HUES6 (cell line): ENCODE data around the gene SPOP.
A peak's percentile ranks its signal among the peaks of the same experiment; 100 is the strongest.
"Not testable (repeated sequence)": the region's sequence is repeated elsewhere in the genome, so short reads cannot be mapped to it uniquely, and the experiment has no call there.

Experiments used
- H3K27ac ChIP-seq: 2 replicates; pipeline ENCODE4 v1.7.0; 2013; ENCODE audit warnings: low read depth, mild to moderate bottlenecking, low read length, inconsistent platforms
- H3K27me3 ChIP-seq: 2 replicates; pipeline ENCODE4 v1.6.1; 2013; ENCODE audit warnings: low read length; ENCODE audit not compliant: control insufficient read depth, insufficient read depth
- H3K36me3 ChIP-seq: 2 replicates; pipeline ENCODE4 v1.6.1; 2013; ENCODE audit warnings: low read length; ENCODE audit not compliant: control insufficient read depth, insufficient read depth
- H3K4me1 ChIP-seq: 2 replicates; pipeline ENCODE4 v1.6.1; 2013; ENCODE audit warnings: low read length; ENCODE audit not compliant: control insufficient read depth, insufficient read depth
- H3K4me3 ChIP-seq: 2 replicates; pipeline ENCODE4 v1.5.1; 2013; ENCODE audit warnings: low read depth, low read length
- H3K9ac ChIP-seq: one replicate; pipeline ENCODE4 v1.6.1; 2013; ENCODE audit warnings: mild to moderate bottlenecking, low read length
- H3K9me3 ChIP-seq: 2 replicates; pipeline ENCODE4 v1.6.1; 2013; ENCODE audit warnings: low read depth, low read length; ENCODE audit not compliant: control insufficient read depth, insufficient read depth

The SPOP gene

GRCh38 chr17:49572226-49572625 is 105.7 kb downstream of the SPOP start:
- Histone ChIP-seq H3K4me3 (no peak overlapping the region), H3K27ac (no peak overlapping the region), H3K27me3 (peaks cover 55% of the 10 kb centered on the region), H3K9ac (no peak overlapping the region), H3K4me1 (peaks cover 11% of the 10 kb centered on the region), H3K36me3 (no peaks in the 10 kb centered on the region), H3K9me3 (no peaks in the 10 kb centered on the region)

- no peak overlapping the region for H3K27ac ChIP-seq
- H3K9me3 ChIP-seq, result no peaks in the 10 kb centered on the region
- peaks cover 51% of the 10 kb centered on the region for H3K27me3 ChIP-seq
- H3K4me1 ChIP-seq, result peaks cover 8% of the 10 kb centered on the region
- no peaks in the 10 kb centered on the region for H3K36me3 ChIP-seq
- H3K4me3 ChIP-seq, result no peak overlapping the region
- no peak overlapping the region for H3K9ac ChIP-seq
These were observed 106.1 kb downstream of the SPOP start for GRCh38 chr17:49571764-49572163.

DNA sequence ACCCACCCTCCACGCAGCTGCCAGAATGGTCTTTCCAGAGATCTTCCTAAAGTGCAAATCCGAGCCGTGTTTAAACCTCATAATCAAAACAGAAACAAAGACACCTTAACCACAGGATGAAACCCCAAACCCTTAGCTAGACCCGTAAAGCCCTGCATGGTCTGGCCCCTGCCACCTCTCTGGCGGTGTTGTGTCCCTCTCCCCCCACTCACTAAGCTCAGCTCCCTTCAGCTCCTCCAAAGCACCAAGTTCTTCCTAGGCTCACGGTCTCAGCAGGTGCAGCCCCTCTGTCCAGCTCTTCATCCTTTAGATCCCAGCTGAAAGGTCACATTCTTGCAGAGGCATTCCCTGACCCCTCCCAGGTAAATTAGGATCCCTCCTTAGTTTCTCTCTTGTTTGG is 106.6 kb downstream of the SPOP start:
- Histone ChIP-seq H3K4me1 (peaks cover 8% of the 10 kb centered on the region), H3K9ac (no peak overlapping the region), H3K4me3 (no peak overlapping the region), H3K27me3 (peaks cover 53% of the 10 kb centered on the region), H3K9me3 (no peaks in the 10 kb centered on the region), H3K36me3 (no peaks in the 10 kb centered on the region), H3K27ac (no peak overlapping the region)

DNA sequence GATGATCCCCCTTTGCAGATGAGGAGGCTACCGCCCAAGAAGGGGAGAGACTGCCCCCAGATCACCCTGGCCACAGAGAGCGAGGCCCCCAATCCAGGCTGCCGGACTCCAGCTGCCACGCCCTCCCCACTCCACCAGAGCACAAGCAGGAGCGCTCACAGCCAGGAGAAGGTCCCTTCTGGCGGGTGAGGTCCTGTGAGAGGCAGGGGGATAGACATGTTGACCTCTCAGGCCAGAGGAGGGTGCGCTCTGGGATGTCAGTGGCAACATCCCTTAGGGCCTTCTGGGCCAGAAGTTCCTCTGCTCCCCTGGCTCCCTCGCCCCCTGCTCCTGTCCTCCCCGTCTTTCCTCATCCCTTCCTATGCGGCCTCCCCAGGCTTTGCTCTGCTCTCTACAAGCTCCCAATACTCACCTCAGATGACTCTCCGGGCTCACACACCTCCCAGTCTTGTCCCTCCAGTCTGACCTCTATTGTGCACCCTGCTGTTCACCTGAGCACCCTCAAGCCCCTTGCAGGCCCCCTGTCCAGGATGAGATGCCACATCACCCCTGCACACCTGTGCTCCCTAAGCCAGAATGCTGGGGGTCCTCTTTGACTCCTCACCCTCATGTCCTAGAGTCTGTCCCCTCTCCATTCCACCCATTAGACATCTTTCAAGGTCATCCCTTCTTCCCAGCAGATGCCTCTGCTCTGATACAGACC is 107.2 kb downstream of the SPOP start:
- peak overlapping the region; percentile 5 for H3K9ac ChIP-seq
- no peaks in the 10 kb centered on the region for H3K9me3 ChIP-seq
- peaks cover 12% of the 10 kb centered on the region for H3K4me1 ChIP-seq
- H3K36me3 ChIP-seq, result no peaks in the 10 kb centered on the region
- H3K27me3 ChIP-seq, result peaks cover 55% of the 10 kb centered on the region
- H3K27ac ChIP-seq, result no peak overlapping the region
- H3K4me3 ChIP-seq, result peak overlapping the region; percentile 68

GRCh38 chr17:49568695-49569047 is 109.2 kb downstream of the SPOP start:
- H3K36me3 ChIP-seq, H3K9me3 ChIP-seq, H3K4me1 ChIP-seq, H3K27ac ChIP-seq, H3K9ac ChIP-seq: not testable (repeated sequence)
- Histone ChIP-seq H3K4me3 (peak overlapping the region; percentile 50), H3K27me3 (peaks cover 43% of the 10 kb centered on the region)

- H3K36me3 ChIP-seq, result no peaks in the 10 kb centered on the region
- H3K4me1 ChIP-seq, result peaks cover 4% of the 10 kb centered on the region; the same call in 1 of the 2 replicates
- H3K27me3 ChIP-seq, result peaks cover 37% of the 10 kb centered on the region
- H3K9ac ChIP-seq, result no peak overlapping the region
- no peaks in the 10 kb centered on the region for H3K9me3 ChIP-seq
- H3K27ac ChIP-seq, result no peak overlapping the region
- peak overlapping the region; percentile 50 for H3K4me3 ChIP-seq
These were observed 109.8 kb downstream of the SPOP start for GRCh38 chr17:49567871-49568694.

DNA sequence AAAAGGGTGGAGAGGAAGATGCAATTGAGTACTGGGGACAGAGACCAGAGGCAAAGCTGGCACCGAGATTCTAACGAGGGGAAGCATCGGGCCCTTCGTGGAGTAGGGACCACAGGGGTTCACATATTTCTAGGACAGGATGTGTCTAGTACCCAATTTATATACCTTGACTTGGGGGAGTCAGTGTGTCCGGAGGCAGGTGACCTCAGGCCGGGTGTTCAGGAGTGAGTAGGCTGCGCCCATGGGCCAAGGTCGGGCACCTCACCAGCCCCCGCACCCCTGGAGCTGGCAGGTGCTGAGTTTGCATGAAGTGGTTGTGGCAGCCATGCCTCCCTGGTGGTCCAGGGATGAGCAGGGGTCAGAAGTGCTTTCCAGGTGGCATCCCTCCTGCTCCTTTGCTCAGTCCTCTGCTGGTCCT is 110.8 kb downstream of the SPOP start:
- Histone ChIP-seq H3K27ac (no peak overlapping the region), H3K9me3 (no peaks in the 10 kb centered on the region), H3K27me3 (peaks cover 27% of the 10 kb centered on the region), H3K4me3 (no peak overlapping the region), H3K9ac (no peak overlapping the region), H3K4me1 (peaks cover 4% of the 10 kb centered on the region; the same call in 1 of the 2 replicates), H3K36me3 (no peaks in the 10 kb centered on the region)

- Histone ChIP-seq H3K4me1 (peaks cover 4% of the 10 kb centered on the region; the same call in 1 of the 2 replicates), H3K9ac (no peak overlapping the region), H3K27me3 (peaks cover 23% of the 10 kb centered on the region), H3K4me3 (no peak overlapping the region), H3K27ac (no peak overlapping the region), H3K9me3 (no peaks in the 10 kb centered on the region), H3K36me3 (no peaks in the 10 kb centered on the region)
These were observed 111.2 kb downstream of the SPOP start for GRCh38 chr17:49566668-49567071.

- Histone ChIP-seq H3K9ac (no peak overlapping the region), H3K36me3 (no peaks in the 10 kb centered on the region), H3K4me1 (peaks cover 4% of the 10 kb centered on the region; the same call in 1 of the 2 replicates), H3K4me3 (no peak overlapping the region), H3K27me3 (peaks cover 16% of the 10 kb centered on the region), H3K9me3 (no peaks in the 10 kb centered on the region), H3K27ac (no peak overlapping the region)
These were observed 111.9 kb downstream of the SPOP start for GRCh38 chr17:49565948-49566491.

GRCh38 chr17:49564638-49565037 is 113.3 kb downstream of the SPOP start:
- Histone ChIP-seq H3K36me3 (no peaks in the 10 kb centered on the region), H3K4me1 (0 out of 2 replicates have a peak, but pooled peaks cover 4% of the 10 kb centered on the region), H3K27me3 (peaks cover 6% of the 10 kb centered on the region; the same call in 1 of the 2 replicates), H3K4me3 (no peak overlapping the region), H3K9me3 (no peaks in the 10 kb centered on the region), H3K27ac (no peak overlapping the region), H3K9ac (no peak overlapping the region)
